ENCODE results near the gene TMEM243. TPM values are rescaled to one million over a fixed set of nuclear protein-coding genes. Genes with fewer than 3 reads are reported as not detected.

TMEM243 gene
- total and polyA plus RNA-seq, 2 of the 4 experiments (the other 2 are of a cell fraction): 28.7 to 31.1 TPM

- CTCF ChIA-PET: interaction anchor here (0.6 kb wide), 1 partner anchor 613 kb away, joined by 6 read pairs; no protein-coding TSS in a partner anchor
Measured at GRCh38 chr7:87146740-87147386, 72.7 kb downstream of the TMEM243 start.

More at GRCh38 chr7:87146740-87147386, 72.7 kb downstream of the TMEM243 start:
- BruUV-seq (replicated peaks): no TSS peak
- TF ChIP-seq POLR2A (IDR thresholded peaks at IDR 0.05; ENCODE audit: low read depth, low read length): no peak
- no peak for TF ChIP-seq CEBPB (IDR thresholded peaks at IDR 0.05; ENCODE audit: low read depth, low read length)
- TF ChIP-seq MAFK (IDR thresholded peaks at IDR 0.05; ENCODE audit: low read depth, low read length): no peak
- TF ChIP-seq, protein P1, sequence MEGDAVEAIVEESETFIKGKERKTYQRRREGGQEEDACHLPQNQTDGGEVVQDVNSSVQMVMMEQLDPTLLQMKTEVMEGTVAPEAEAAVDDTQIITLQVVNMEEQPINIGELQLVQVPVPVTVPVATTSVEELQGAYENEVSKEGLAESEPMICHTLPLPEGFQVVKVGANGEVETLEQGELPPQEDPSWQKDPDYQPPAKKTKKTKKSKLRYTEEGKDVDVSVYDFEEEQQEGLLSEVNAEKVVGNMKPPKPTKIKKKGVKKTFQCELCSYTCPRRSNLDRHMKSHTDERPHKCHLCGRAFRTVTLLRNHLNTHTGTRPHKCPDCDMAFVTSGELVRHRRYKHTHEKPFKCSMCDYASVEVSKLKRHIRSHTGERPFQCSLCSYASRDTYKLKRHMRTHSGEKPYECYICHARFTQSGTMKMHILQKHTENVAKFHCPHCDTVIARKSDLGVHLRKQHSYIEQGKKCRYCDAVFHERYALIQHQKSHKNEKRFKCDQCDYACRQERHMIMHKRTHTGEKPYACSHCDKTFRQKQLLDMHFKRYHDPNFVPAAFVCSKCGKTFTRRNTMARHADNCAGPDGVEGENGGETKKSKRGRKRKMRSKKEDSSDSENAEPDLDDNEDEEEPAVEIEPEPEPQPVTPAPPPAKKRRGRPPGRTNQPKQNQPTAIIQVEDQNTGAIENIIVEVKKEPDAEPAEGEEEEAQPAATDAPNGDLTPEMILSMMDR (conservative IDR thresholded peaks at IDR 0.05; ENCODE audit: low read depth, low read length): no peak
- no peak for TF ChIP-seq FOS (IDR thresholded peaks at IDR 0.05; ENCODE audit: low read depth, low read length)
- no peak for TF ChIP-seq RCOR1 (IDR thresholded peaks at IDR 0.05; ENCODE audit: insufficient replicate concordance, low read length)
- no peak for TF ChIP-seq SMC3 (IDR thresholded peaks at IDR 0.05; ENCODE audit: low read depth, low read length)
- Histone ChIP-seq H3K14ac (replicated peaks; ENCODE audit: low read depth, low read length) (no peak overlapping the region), H3K27me3 (ENCODE audit: control insufficient read depth, insufficient read depth, low read length) (no peaks in the 10 kb centered on the region; the same call in 1 of the 2 replicates), H2AFZ (replicated peaks; ENCODE audit: low read length, poor library complexity) (peak overlapping the region; percentile 36), H3K23ac (ENCODE audit: low read depth, low read length) (no peak overlapping the region), H3K9ac (ENCODE audit: low read depth, low read length) (no peak overlapping the region), H3K4ac (ENCODE audit: low read depth, low read length) (no peak overlapping the region), H3K56ac (ENCODE audit: extremely low read depth, insufficient read depth, low read length) (no peak overlapping the region), H3K4me1 (ENCODE audit: control insufficient read depth, insufficient read depth, low read length) (no peaks in the 10 kb centered on the region), H3K4me2 (ENCODE audit: low read depth, low read length) (no peak overlapping the region), H4K20me1 (ENCODE audit: insufficient read depth, low read length) (no peaks in the 10 kb centered on the region), H3K4me3 (ENCODE audit: insufficient read depth, low read depth, low read length) (no peak overlapping the region), H3K9me1 (ENCODE audit: insufficient read depth, low read length) (no peaks in the 10 kb centered on the region), H3K18ac (ENCODE audit: low read depth, low read length) (no peak overlapping the region), H2BK15ac (ENCODE audit: low read depth, low read length) (no peak overlapping the region), H3K9me3 (ENCODE audit: control insufficient read depth, insufficient read depth, low read length) (no peaks in the 10 kb centered on the region), H4K8ac (ENCODE audit: low read depth in 2 of 2, low read length in 2 of 2) (no peak overlapping the region), H3K27ac (ENCODE audit: insufficient read depth, low read length) (no peak overlapping the region), H3K79me1 (ENCODE audit: low read depth in 1 of 2, low read length in 2 of 2) (0 out of 4 replicates have a peak, but pooled peaks cover 0 to 5% of the 10 kb centered on the region in 2 experiments), H4K91ac (ENCODE audit: insufficient read depth, low read depth, low read length) (no peak overlapping the region), H2BK5ac (ENCODE audit: low read depth, low read length, poor library complexity, severe bottlenecking) (no peak overlapping the region), H2BK20ac (ENCODE audit: low read depth, low read length) (no peak overlapping the region), H2AK9ac (replicated peaks; ENCODE audit: low read depth, low read length, poor library complexity) (no peak overlapping the region), H2BK120ac (ENCODE audit: low read depth, low read length) (no peak overlapping the region), H2AK5ac (ENCODE audit: low read depth, low read length) (no peak overlapping the region), H4K5ac (ENCODE audit: low read depth, low read length) (no peak overlapping the region), H3K36me3 (ENCODE audit: control insufficient read depth, insufficient read depth, low read length) (no peaks in the 10 kb centered on the region)
- 88% methylated on average over 14 of the region's 25 CpGs; no CpG with 5 or more reads in 1 of the 2 experiments for WGBS, 2 experiments (ENCODE audit: extremely low coverage in 2 of 2, insufficient read length in 1 of 2)
- intact Hi-C loops (cut with micrococcal nuclease) (no loop called here), in situ Hi-C loops (cut with MboI; ENCODE audit: low sequenced_read_pairs) (loop anchor here (5.0 kb wide), 1 partner anchor 215 kb away; no protein-coding TSS in a partner anchor), dilution Hi-C loops (cut with HindIII; ENCODE audit: low sequenced_read_pairs, unreplicated experiment) (loop anchor here (25.0 kb wide), 1 partner anchor 210 kb away; no protein-coding TSS in a partner anchor)
- DNase-seq (no peak), ATAC-seq (ENCODE audit: low read depth) (no peak)
- POLR2A ChIA-PET (ENCODE audit: unreplicated experiment): no interaction called here

Small RNAs within 50 kb of the gene (microRNA-seq; reads per million reads assigned to microRNA genes)
- gene RF00019 (ENCODE audit: insufficient read depth, insufficient read length) (not detected), gene RF02271 (ENCODE audit: insufficient read depth, insufficient read length) (not detected)

Small RNAs within 50 kb of the gene (small RNA-seq; reads per million reads assigned to genes)
- gene RF00019 (0 reads per million in 5 experiments), gene RF02271 (0 reads per million in 5 experiments)

Other genes with a start within 250 kb of the TMEM243 start
- 0.83 and 1.3 TPM in 2 replicates for gene ELAPOR2, start 160.1 kb downstream of the TMEM243 start, total RNA-seq (2012; rRNA removed)
- 0.34 and 0.62 TPM in 2 replicates for gene ELAPOR2, start 160.1 kb downstream of the TMEM243 start, polyA plus RNA-seq (2012; rRNA removed)
- gene DMTF1, start 67.3 kb downstream of the TMEM243 start, total RNA-seq (2012; rRNA removed): 59.0 and 69.7 TPM in 2 replicates
- gene DMTF1, start 67.3 kb downstream of the TMEM243 start, polyA plus RNA-seq (2012; rRNA removed): 58.3 and 69.0 TPM in 2 replicates
- gene CROT, start 125.9 kb upstream of the TMEM243 start, total RNA-seq (2012; rRNA removed): 7.5 and 14.4 TPM in 2 replicates
- 7.2 and 10.0 TPM in 2 replicates for gene CROT, start 125.9 kb upstream of the TMEM243 start, polyA plus RNA-seq (2012; rRNA removed)

Measured in IMR-90 (cell line).